Activated CD4-positive, alpha-beta T cell treated with anti-CD3 and anti-CD28 coated beads, Interleukin-2, amount 10 ng/mL, durations not matched to agents 7 days and 5 days (primary cell): ENCODE results near the gene GRK5. TPM values are rescaled to one million over a fixed set of nuclear protein-coding genes. Genes with fewer than 3 reads are reported as not detected.
"Not testable (repeated sequence)": the region's sequence is repeated elsewhere in the genome, so short reads cannot be mapped to it uniquely, and the experiment has no call there.

ENCODE experiments used
- CTCF ChIA-PET: fragments of 350-600 bp; sonication (Branson Sonifier 250); formaldehyde crosslinking; loops from one replicate; lab custom pipeline; 2021; ENCODE audit warnings: antibody characterized with exemption; lab: Charles Lee
- POLR2A ChIA-PET: fragments of 350-600 bp; sonication (Branson Sonifier 250); formaldehyde crosslinking; loops from one replicate; lab custom pipeline; 2021; ENCODE audit warnings: antibody characterized with exemption; lab: Charles Lee
- DNase-seq: peaks from one replicate; pipeline ENCODE4 v3.0.0-alpha.2; 2020
- H3K27ac Mint-ChIP-seq: one replicate; pipeline ENCODE4 v1.8.0; 2021; ENCODE audit warnings: mild to moderate bottlenecking, moderate library complexity, mixed read lengths
- H3K27me3 Mint-ChIP-seq: one replicate; pipeline ENCODE4 v1.8.0; 2021; ENCODE audit warnings: mixed read lengths
- H3K36me3 Mint-ChIP-seq: one replicate; pipeline ENCODE4 v1.8.0; 2021; ENCODE audit warnings: low read depth, mixed read lengths
- H3K4me1 Mint-ChIP-seq: one replicate; pipeline ENCODE4 v1.8.0; 2021; ENCODE audit warnings: mixed read lengths
- H3K4me3 Mint-ChIP-seq: one replicate; pipeline ENCODE4 v1.8.0; 2021; ENCODE audit warnings: mild to moderate bottlenecking, moderate library complexity, mixed read lengths
- H3K9me3 Mint-ChIP-seq: one replicate; pipeline ENCODE4 v1.8.0; 2021; ENCODE audit warnings: mixed read lengths
- total RNA-seq, 2 experiments: library from RNA; stranded (reverse); gene quantifications; one replicate each; pipeline ENCODE4 v1.2.3, GENCODE V29; 2021

GRK5 gene
- total RNA-seq, 2 experiments from 2014 or later, result 26.0 to 27.5 TPM

GRCh38 chr10:119178372-119179119 lies 28.8 kb upstream of the GRK5 start, which contains the start of gene PRDX3:
Gene PRDX3 (minus strand): TSS chr10:119178812. CDS start chr10:119178790, 22 bp downstream.
- Mint-ChIP-seq H3K36me3 (peaks cover 28% of the 10 kb centered on the region), H3K27me3 (no peaks in the 10 kb centered on the region), H3K4me1 (peaks cover 37% of the 10 kb centered on the region), H3K4me3 (peak within 1 kb of the TSS; percentile 100), H3K27ac (peak within 1 kb of the TSS; percentile 98), H3K9me3 (no peaks in the 10 kb centered on the region)
- POLR2A ChIA-PET, result interaction anchor here (0.7 kb wide), 1 partner anchor 486 kb away, joined by 5 read pairs; no protein-coding TSS in a partner anchor
- DNase-seq, result peak; percentile 94
- CTCF ChIA-PET, result interaction anchor here (0.6 to 1.2 kb wide), 4 partner anchors 10 to 47 kb away, joined by 3 to 5 read pairs (median 3); no protein-coding TSS in a partner anchor

GRCh38 chr10:119180850-119181400 lies 26.4 kb upstream of the GRK5 start:
- H3K9me3 Mint-ChIP-seq, POLR2A ChIA-PET, DNase-seq, H3K27ac Mint-ChIP-seq, H3K27me3 Mint-ChIP-seq, H3K4me3 Mint-ChIP-seq: not testable (repeated sequence)
- CTCF ChIA-PET, result interaction anchor here (0.6 to 1.6 kb wide), 5 partner anchors 9 to 265 kb away, joined by 3 to 6 read pairs (median 3); no protein-coding TSS in a partner anchor
- Mint-ChIP-seq H3K36me3 (peaks cover 18% of the 10 kb centered on the region), H3K4me1 (peaks cover 28% of the 10 kb centered on the region)

- DNase-seq, result no peak
- ChIA-PET CTCF (interaction anchor here (0.6 to 1.0 kb wide), 5 partner anchors 10 to 258 kb away, joined by 3 read pairs; partner anchors contain the start of gene GRK5), POLR2A (no interaction called here)
- Mint-ChIP-seq H3K4me3 (no peak overlapping the region), H3K27ac (peak overlapping the region; percentile 46), H3K27me3 (no peaks in the 10 kb centered on the region), H3K36me3 (no peaks in the 10 kb centered on the region), H3K4me1 (peaks cover 7% of the 10 kb centered on the region), H3K9me3 (no peaks in the 10 kb centered on the region)
Measured at GRCh38 chr10:119183664-119184412, 23.5 kb upstream of the GRK5 start.

- DNase-seq, result no peak
- H3K9me3 Mint-ChIP-seq, result no peaks in the 10 kb centered on the region
- CTCF ChIA-PET, result interaction anchor here (0.5 to 3.0 kb wide), 14 partner anchors 9 to 108 kb away, joined by 3 to 26 read pairs (median 4); partner anchors contain the start of gene GRK5
- H3K27me3 Mint-ChIP-seq, result no peaks in the 10 kb centered on the region
- POLR2A ChIA-PET, result no interaction called here
- H3K27ac Mint-ChIP-seq, result no peak overlapping the region
- peaks cover 22% of the 10 kb centered on the region for H3K4me1 Mint-ChIP-seq
- no peak overlapping the region for H3K4me3 Mint-ChIP-seq
- no peaks in the 10 kb centered on the region for H3K36me3 Mint-ChIP-seq
Measured at GRCh38 chr10:119189811-119190282, 17.5 kb upstream of the GRK5 start.

GRCh38 chr10:119190353-119190752 lies 17.0 kb upstream of the GRK5 start:
- H3K27me3 Mint-ChIP-seq, result no peaks in the 10 kb centered on the region
- H3K36me3 Mint-ChIP-seq, result no peaks in the 10 kb centered on the region
- H3K4me3 Mint-ChIP-seq, result no peak overlapping the region

GRCh38 chr10:119190954-119191785 lies 16.2 kb upstream of the GRK5 start:
- Mint-ChIP-seq H3K27me3 (no peaks in the 10 kb centered on the region), H3K27ac (no peak overlapping the region), H3K36me3 (no peaks in the 10 kb centered on the region), H3K4me1 (peaks cover 22% of the 10 kb centered on the region), H3K4me3 (no peak overlapping the region), H3K9me3 (no peaks in the 10 kb centered on the region)
- ChIA-PET CTCF (interaction anchor here (1.5 to 3.0 kb wide), 4 partner anchors 8 to 26 kb away, joined by 4 to 26 read pairs (median 7); no protein-coding TSS in a partner anchor), POLR2A (interaction anchor here (0.6 kb wide), 1 partner anchor 116 kb away, joined by 6 read pairs; no protein-coding TSS in a partner anchor)
- DNase-seq, result no peak

More at GRCh38 chr10:119190353-119190752, 17.0 kb upstream of the GRK5 start:
- Mint-ChIP-seq H3K27ac (no peak overlapping the region), H3K4me1 (peaks cover 22% of the 10 kb centered on the region), H3K9me3 (no peaks in the 10 kb centered on the region)
- ChIA-PET CTCF (interaction anchor here (0.6 to 3.0 kb wide), 12 partner anchors 8 to 109 kb away, joined by 3 to 26 read pairs (median 4); no protein-coding TSS in a partner anchor), POLR2A (no interaction called here)
- DNase-seq, result no peak

GRCh38 chr10:119191881-119192280 lies 15.5 kb upstream of the GRK5 start:
- Mint-ChIP-seq H3K4me3 (no peak overlapping the region), H3K4me1 (peaks cover 22% of the 10 kb centered on the region), H3K9me3 (no peaks in the 10 kb centered on the region), H3K27me3 (no peaks in the 10 kb centered on the region), H3K27ac (no peak overlapping the region), H3K36me3 (no peaks in the 10 kb centered on the region)
- no peak for DNase-seq
- CTCF ChIA-PET, result interaction anchor here (0.6 to 1.8 kb wide), 3 partner anchors 11 to 362 kb away, joined by 3 to 4 read pairs (median 4); no protein-coding TSS in a partner anchor
- POLR2A ChIA-PET, result no interaction called here

- Mint-ChIP-seq H3K27me3 (no peaks in the 10 kb centered on the region), H3K4me1 (peaks cover 11% of the 10 kb centered on the region), H3K9me3 (no peaks in the 10 kb centered on the region), H3K27ac (no peak overlapping the region), H3K4me3 (no peak overlapping the region), H3K36me3 (no peaks in the 10 kb centered on the region)
- DNase-seq, result no peak
- ChIA-PET POLR2A (no interaction called here), CTCF (interaction anchor here (0.9 to 2.7 kb wide), 13 partner anchors 8 to 343 kb away, joined by 3 to 26 read pairs (median 5); partner anchors contain the start of gene GRK5)
Measured at GRCh38 chr10:119197921-119198320, 9.4 kb upstream of the GRK5 start.

GRCh38 chr10:119198438-119198837 lies 8.9 kb upstream of the GRK5 start:
- Mint-ChIP-seq H3K4me1 (peaks cover 11% of the 10 kb centered on the region), H3K27me3 (no peaks in the 10 kb centered on the region), H3K36me3 (no peaks in the 10 kb centered on the region), H3K4me3 (no peak overlapping the region), H3K27ac (no peak overlapping the region), H3K9me3 (no peaks in the 10 kb centered on the region)
- DNase-seq, result peak; percentile 48
- CTCF ChIA-PET, result interaction anchor here (0.8 to 2.7 kb wide), 23 partner anchors 8 to 348 kb away, joined by 3 to 26 read pairs (median 4); partner anchors contain the start of gene GRK5
- POLR2A ChIA-PET, result no interaction called here

- Mint-ChIP-seq H3K4me1 (peaks cover 11% of the 10 kb centered on the region), H3K36me3 (no peaks in the 10 kb centered on the region), H3K9me3 (no peaks in the 10 kb centered on the region), H3K27ac (no peak overlapping the region), H3K27me3 (no peaks in the 10 kb centered on the region), H3K4me3 (no peak overlapping the region)
- ChIA-PET POLR2A (no interaction called here), CTCF (interaction anchor here (0.6 to 2.7 kb wide), 45 partner anchors 8 to 380 kb away, joined by 3 to 26 read pairs (median 4); partner anchors contain the start of gene GRK5)
- DNase-seq, result peak; percentile 68
Measured at GRCh38 chr10:119199231-119199992, 8.0 kb upstream of the GRK5 start.

- Mint-ChIP-seq H3K4me1 (peaks cover 17% of the 10 kb centered on the region), H3K27me3 (no peaks in the 10 kb centered on the region), H3K36me3 (no peaks in the 10 kb centered on the region), H3K4me3 (no peak overlapping the region), H3K9me3 (no peaks in the 10 kb centered on the region), H3K27ac (no peak overlapping the region)
- DNase-seq, result no peak
- CTCF ChIA-PET, result no interaction called here
- POLR2A ChIA-PET, result no interaction called here
Measured at GRCh38 chr10:119201233-119201632, 6.1 kb upstream of the GRK5 start.
